Ishikawa (cell line): ENCODE measurements around the gene C9orf57.

Experiments used
- CEBPB ChIP-seq: IDR thresholded peaks from 2 replicates; pipeline ENCODE4 v1.6.1; 2012
- CREB1 ChIP-seq: IDR thresholded peaks from 2 replicates; pipeline ENCODE4 v1.6.1; 2012; ENCODE audit warnings: low read depth
- EGR1 ChIP-seq: IDR thresholded peaks from 2 replicates; pipeline ENCODE4 v1.6.1; 2012
- EP300 ChIP-seq: IDR thresholded peaks from 2 replicates; pipeline ENCODE4 v1.6.1; 2012; ENCODE audit warnings: borderline replicate concordance
- FOXM1 ChIP-seq: IDR thresholded peaks from 2 replicates; pipeline ENCODE4 v1.6.1; 2012; ENCODE audit warnings: low read depth, borderline replicate concordance
- MAX ChIP-seq: IDR thresholded peaks from 2 replicates; pipeline ENCODE4 v1.6.1; 2012
- NFIC ChIP-seq: IDR thresholded peaks from 2 replicates; pipeline ENCODE4 v1.6.1; 2012
- RAD21 ChIP-seq: IDR thresholded peaks from 2 replicates; pipeline ENCODE4 v1.6.1; 2012; ENCODE audit warnings: low read depth
- REST ChIP-seq: IDR thresholded peaks from 2 replicates; pipeline ENCODE4 v1.6.1; 2012; ENCODE audit warnings: low read depth, mild to moderate bottlenecking
- TAF1 ChIP-seq: IDR thresholded peaks from 2 replicates; pipeline ENCODE4 v1.6.1; 2012; ENCODE audit warnings: low read depth, mild to moderate bottlenecking
- TCF12 ChIP-seq: IDR thresholded peaks from 2 replicates; pipeline ENCODE4 v1.6.1; 2012; ENCODE audit warnings: low read depth
- TEAD4 ChIP-seq: IDR thresholded peaks from 2 replicates; pipeline ENCODE4 v1.6.1; 2012
- USF1 ChIP-seq: IDR thresholded peaks from 2 replicates; pipeline ENCODE4 v1.6.1; 2012
- YY1 ChIP-seq: IDR thresholded peaks from 2 replicates; pipeline ENCODE4 v1.6.1; 2012; ENCODE audit warnings: low read depth
- ZBTB7A ChIP-seq: IDR thresholded peaks from 2 replicates; pipeline ENCODE4 v1.6.1; 2012; ENCODE audit warnings: low read depth

The C9orf57 gene

GRCh38 chr9:72006501-72006900 is 53.9 kb downstream of the C9orf57 start:
- TF ChIP-seq TAF1 (no peak), TEAD4 (no peak), RAD21 (no peak), CREB1 (no peak), MAX (no peak), USF1 (no peak), CEBPB (no peak), FOXM1 (no peak), EGR1 (no peak), NFIC (no peak), ZBTB7A (no peak), YY1 (no peak), EP300 (no peak), REST (no peak), TCF12 (no peak)

- TF ChIP-seq EP300, result no peak
- TF ChIP-seq MAX, result no peak
- TF ChIP-seq YY1, result no peak
- no peak for TF ChIP-seq EGR1
- TF ChIP-seq ZBTB7A, result no peak
- no peak for TF ChIP-seq TEAD4
Measured at GRCh38 chr9:72005451-72005850, 55.0 kb downstream of the C9orf57 start.
